WTC11 (cell line): ENCODE results near the gene MRPL52.

Experiments
- ATF2 ChIP-seq: sonication (generic); formaldehyde crosslinking; IDR thresholded peaks from 2 replicates; pipeline ENCODE4 v1.8.1; 2022; ENCODE audit warnings: low read depth, missing genetic modification reagents, borderline replicate concordance
- ATF6 ChIP-seq: sonication (generic); formaldehyde crosslinking; IDR thresholded peaks from 2 replicates; pipeline ENCODE4 v1.8.1; 2023; ENCODE audit warnings: mild to moderate bottlenecking, missing genetic modification reagents
- CTCF ChIP-seq: fragments of 200-600 bp; IDR thresholded peaks from 2 replicates; pipeline ENCODE4 v1.8.0; 2022; ENCODE audit warnings: antibody characterized with exemption
- E2F1 ChIP-seq: sonication (generic); formaldehyde crosslinking; IDR thresholded peaks from 2 replicates; pipeline ENCODE4 v1.8.0; 2022; ENCODE audit warnings: mild to moderate bottlenecking, missing genetic modification reagents
- E2F4 ChIP-seq: sonication (generic); formaldehyde crosslinking; IDR thresholded peaks from 2 replicates; pipeline ENCODE4 v1.8.1; 2022; ENCODE audit warnings: low read depth, mild to moderate bottlenecking, moderate library complexity, missing genetic modification reagents, borderline replicate concordance
- ELF4 ChIP-seq: sonication (generic); formaldehyde crosslinking; IDR thresholded peaks from 2 replicates; pipeline ENCODE4 v1.8.1; 2022; ENCODE audit warnings: low read depth, mild to moderate bottlenecking, moderate library complexity, missing genetic modification reagents
- ETV6 ChIP-seq: sonication (generic); formaldehyde crosslinking; IDR thresholded peaks from 2 replicates; pipeline ENCODE4 v1.8.1; 2022; ENCODE audit warnings: mild to moderate bottlenecking, missing genetic modification reagents
- USF2 ChIP-seq: sonication (generic); formaldehyde crosslinking; IDR thresholded peaks from 2 replicates; pipeline ENCODE4 v1.8.1; 2023; ENCODE audit warnings: mild to moderate bottlenecking, missing genetic modification reagents, moderate library complexity
- ZNF138 ChIP-seq: sonication (generic); formaldehyde crosslinking; conservative IDR thresholded peaks from 2 replicates; pipeline ENCODE4 v1.8.1; 2022; ENCODE audit warnings: mild to moderate bottlenecking, moderate library complexity, missing genetic modification reagents
- ZNF423 ChIP-seq: fragments of 250-450 bp; sonication (Bioruptor Pico); IDR thresholded peaks from 2 replicates; pipeline ENCODE4 v2.1.2; 2022; ENCODE audit warnings: mild to moderate bottlenecking, moderate library complexity
- ZNF425 ChIP-seq: fragments of 250-450 bp; sonication (Bioruptor Pico); conservative IDR thresholded peaks from 2 replicates; pipeline ENCODE4 v1.9.0; 2021; ENCODE audit warnings: mild to moderate bottlenecking

- TF ChIP-seq CTCF (no peak), ZNF423 (CRISPR knock-in tag) (no peak), ZNF425 (CRISPR knock-in tag) (no peak), ZNF138 (no peak), ELF4 (CRISPR knock-in tag) (no peak), USF2 (CRISPR knock-in tag) (no peak), E2F1 (CRISPR knock-in tag) (no peak), ATF2 (no peak), E2F4 (CRISPR knock-in tag) (no peak), ATF6 (CRISPR knock-in tag) (no peak), ETV6 (no peak)
Measured at GRCh38 chr14:22883173-22883976, 53.7 kb downstream of the MRPL52 start, which contains the start of gene REM2.
